GM12892 (cell line): ENCODE data around the gene TM9SF2.
"Not testable (repeated sequence)": the region's sequence is repeated elsewhere in the genome, so short reads cannot be mapped to it uniquely, and the experiment has no call there.

Experiments used
- DNase-seq: peaks from one replicate; pipeline ENCODE4 v3.0.0; 2011; ENCODE audit not compliant: insufficient read length
- FAIRE-seq: peaks from 2 replicates; lab custom pipeline; 2011; peaks lifted over from hg19 to GRCh38; lab: Jason Lieb, UNC
- POLR2A ChIP-seq: IDR thresholded peaks from 2 replicates; pipeline ENCODE4 v1.6.1; 2011; ENCODE audit warnings: low read depth, low read length, control low read depth
- POLR2AphosphoS5 ChIP-seq: IDR thresholded peaks from 2 replicates; pipeline ENCODE4 v1.6.1; 2011; ENCODE audit warnings: low read depth, low read length, control low read depth
- TAF1 ChIP-seq: IDR thresholded peaks from 2 replicates; pipeline ENCODE4 v1.6.1; 2011; ENCODE audit warnings: low read depth, mild to moderate bottlenecking, control low read depth, low read length, borderline replicate concordance

The TM9SF2 gene

DNA sequence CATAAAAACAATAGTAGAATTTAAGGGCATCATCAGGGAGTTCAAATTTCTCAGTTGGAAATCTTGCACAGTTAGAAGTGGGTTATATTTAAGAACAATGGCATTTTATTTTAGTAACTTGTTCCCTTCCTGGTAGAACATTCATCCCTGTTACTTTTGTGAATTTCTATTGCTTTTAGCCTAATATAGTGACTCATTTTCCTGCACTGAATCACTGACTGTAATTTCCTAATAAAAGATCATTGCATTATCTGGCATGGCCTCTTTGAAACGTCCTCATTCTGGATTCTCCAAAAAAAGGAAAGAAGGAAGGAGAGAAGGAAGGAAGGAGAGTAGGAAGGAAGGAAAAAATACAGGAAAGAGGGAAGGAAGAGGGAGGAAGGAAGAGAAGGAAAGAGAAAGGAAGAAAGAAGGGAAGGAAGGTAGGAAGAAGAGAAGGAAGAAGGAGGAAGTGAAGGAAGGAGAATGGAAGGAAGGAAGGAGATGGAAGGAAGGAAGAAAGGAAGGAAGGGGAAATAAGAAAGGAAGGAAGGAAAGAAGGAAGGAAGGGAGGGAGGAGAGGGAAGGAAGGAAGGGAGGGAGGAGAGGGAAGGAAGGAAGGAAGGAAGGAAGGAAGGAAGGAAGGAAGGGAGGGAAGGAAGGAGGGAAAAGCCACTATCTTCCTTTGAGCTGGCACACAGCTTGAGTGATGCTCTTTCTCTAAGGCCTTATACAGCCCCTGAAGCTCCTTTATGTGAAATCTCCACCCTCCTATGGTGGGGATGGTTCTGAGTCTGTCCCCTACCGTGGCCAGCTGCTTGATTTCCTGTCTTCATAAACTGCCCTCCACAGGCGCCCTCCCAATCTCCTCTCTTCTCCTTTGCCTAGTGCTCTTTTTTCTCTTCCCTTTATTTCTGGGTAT is 29.8 kb upstream of the TM9SF2 start:
- no peak for DNase-seq
- TF ChIP-seq POLR2AphosphoS5 = no peak
- TF ChIP-seq POLR2A = no peak
- no peak for TF ChIP-seq TAF1
- no peak for FAIRE-seq

DNA sequence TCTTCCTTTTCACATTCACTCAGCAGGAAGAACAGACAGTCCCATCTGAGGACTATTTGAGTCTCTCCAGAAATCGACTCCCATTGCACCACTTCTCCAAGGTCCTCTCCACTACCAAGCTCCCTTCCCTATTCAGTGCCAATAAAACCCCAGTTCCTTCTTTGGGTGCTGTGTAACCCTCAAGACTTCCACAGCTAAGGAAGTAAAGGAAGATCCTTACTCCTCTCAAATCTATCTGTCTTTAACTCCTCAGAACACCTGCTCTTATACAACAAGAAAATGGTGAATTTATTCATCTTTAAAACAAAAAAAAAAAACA is 29.2 kb upstream of the TM9SF2 start:
- FAIRE-seq = no peak
- DNase-seq = no peak
- TF ChIP-seq POLR2A (no peak), POLR2AphosphoS5 (no peak), TAF1 (no peak)

DNA sequence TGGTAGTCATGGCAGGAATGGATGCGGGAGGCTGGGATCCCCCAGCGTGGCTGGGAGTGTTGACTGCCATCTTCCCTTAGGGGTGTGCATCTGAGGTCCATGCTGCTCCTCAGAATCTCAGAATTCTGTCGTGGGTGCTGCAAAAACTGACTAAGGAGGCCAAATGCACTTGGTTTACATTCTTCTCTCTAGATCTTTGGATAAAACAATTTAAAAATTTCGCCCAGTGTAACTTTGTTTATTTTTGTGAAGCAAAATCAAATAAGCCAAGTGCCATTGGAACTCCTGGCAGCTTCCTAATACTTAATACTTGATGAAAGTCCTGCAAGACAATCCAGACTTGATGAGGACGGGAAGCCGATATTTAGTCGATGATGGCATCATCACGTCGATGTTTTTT is 27.8 kb upstream of the TM9SF2 start:
- DNase-seq = no peak
- no peak for FAIRE-seq
- no peak for TF ChIP-seq TAF1
- TF ChIP-seq POLR2AphosphoS5 = no peak
- no peak for TF ChIP-seq POLR2A

DNA sequence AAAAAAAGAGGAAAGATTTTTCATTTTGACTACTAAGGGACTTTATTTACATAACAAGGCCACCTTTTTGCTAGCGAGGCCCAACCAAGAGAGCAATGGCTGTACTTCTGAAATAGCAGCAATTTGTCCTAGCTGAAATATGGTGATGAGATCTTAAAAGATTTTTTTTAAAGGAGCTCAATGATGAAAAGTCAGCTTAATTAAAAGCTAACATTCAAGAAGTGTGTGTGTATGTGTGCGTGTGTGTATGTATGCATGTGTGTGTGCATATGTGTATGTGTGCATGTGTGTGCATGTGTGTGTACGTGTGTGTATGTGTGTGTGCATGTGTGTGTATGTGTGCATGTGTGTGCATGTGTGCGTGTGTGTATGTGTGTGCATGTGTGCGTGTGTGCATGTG is 24.6 kb upstream of the TM9SF2 start:
- FAIRE-seq (no peak), DNase-seq (no peak)
- no peak for TF ChIP-seq POLR2AphosphoS5
- no peak for TF ChIP-seq POLR2A

DNA sequence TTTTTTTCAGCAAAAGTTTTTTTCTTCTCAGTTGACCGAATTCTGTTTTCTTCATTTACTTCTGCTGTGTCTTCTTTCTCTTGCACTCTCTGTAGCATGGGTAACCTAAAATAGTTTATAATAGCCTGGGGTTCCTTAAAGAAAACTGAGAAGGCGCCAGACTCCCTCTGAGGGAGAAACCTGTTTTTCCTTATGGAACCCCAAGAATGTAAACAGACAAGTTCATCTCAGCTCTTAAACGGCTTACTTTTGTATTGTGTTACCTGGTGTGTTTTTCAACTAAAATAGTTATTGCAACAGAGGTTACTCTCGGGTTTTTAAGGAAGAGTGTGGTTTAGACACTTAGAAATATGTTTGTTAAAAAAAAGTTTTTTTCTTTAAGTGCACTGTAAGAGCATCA is 23.8 kb upstream of the TM9SF2 start:
- no peak for TF ChIP-seq POLR2A
- TF ChIP-seq POLR2AphosphoS5 = no peak
- no peak for TF ChIP-seq TAF1
- no peak for DNase-seq
- FAIRE-seq = no peak

DNA sequence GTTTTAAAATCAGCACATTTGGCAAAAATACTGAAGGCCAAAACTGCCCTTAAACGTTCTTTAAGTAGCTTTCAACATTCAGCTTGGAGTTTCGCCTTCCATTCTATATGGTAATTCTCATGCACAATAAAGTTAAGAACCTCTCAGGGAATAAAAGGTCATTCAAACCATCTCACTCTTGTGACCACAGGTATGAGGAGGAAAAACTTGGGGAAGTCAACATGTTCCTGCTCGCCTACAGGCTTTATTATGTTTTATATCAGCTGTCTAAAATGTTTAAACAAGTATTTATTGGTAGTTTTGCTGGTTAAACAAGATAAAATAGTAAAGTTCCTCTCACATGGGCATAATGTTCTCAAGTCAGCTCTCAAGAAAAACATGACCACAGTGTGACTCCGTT is 19.9 kb upstream of the TM9SF2 start:
- DNase-seq = no peak
- no peak for TF ChIP-seq TAF1
- no peak for TF ChIP-seq POLR2AphosphoS5
- no peak for TF ChIP-seq POLR2A
- no peak for FAIRE-seq

DNA sequence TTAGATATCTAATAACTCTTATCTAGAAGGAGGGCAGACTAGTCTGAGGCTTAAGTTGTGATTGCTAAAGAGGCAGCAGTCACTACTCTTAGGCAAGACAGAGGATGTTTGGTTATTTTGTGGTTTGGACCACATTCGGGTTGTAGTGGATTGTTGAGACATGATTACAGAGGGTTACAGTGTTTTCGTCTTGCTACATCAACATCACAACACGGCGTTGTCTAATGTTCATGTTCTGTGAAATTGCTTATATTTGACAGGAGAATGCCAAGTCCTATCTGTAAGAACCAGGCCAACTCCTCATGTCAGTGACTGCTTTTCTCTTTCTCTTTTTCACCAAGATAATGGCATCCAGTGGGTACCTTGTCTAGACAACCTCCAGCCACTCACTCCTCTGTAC is 16.8 kb upstream of the TM9SF2 start:
- DNase-seq = no peak
- TF ChIP-seq POLR2A (no peak), TAF1 (no peak), POLR2AphosphoS5 (no peak)
- peak; percentile 73 for FAIRE-seq

DNA sequence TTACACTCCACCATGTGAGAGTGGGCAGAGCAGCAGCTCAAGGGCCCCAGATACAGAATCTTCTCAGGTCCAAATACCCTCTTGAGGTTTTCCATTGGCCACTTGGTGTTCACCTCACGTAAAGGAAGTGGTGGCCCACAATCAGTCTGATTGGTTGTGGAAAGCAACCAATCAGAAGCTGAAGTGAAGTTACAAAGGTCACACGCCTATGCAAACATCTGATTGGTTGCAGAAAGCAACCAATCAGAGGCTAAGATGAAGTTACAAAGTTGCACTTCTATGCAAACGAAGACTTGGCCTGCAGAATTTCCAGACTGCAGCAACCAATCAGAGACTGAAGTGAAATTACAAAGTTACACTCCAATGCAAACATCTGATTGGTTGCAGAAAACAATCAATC is 14.3 kb upstream of the TM9SF2 start:
- no peak for TF ChIP-seq TAF1
- no peak for TF ChIP-seq POLR2AphosphoS5
- no peak for TF ChIP-seq POLR2A
- DNase-seq (no peak), FAIRE-seq (no peak)

DNA sequence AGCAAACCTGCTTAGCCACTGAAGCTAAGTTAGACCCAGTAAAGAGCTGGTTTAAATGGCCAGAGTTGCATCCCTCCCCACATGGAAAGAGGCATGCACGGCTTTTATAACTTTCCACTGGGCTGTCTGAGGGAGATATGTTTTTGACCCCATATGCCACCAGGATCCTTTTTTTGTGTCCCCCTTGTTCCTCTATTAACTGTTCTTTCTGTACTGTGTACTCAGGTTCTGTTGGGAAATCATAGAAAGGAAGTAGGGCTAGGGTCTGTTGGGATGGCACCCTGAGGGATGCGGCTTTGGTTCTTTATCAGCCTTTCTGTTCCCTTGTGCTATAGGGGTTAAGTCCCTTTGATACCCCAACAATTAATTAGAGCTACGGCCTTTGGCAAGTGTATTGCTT is 12.2 kb upstream of the TM9SF2 start:
- TF ChIP-seq POLR2A (no peak), TAF1 (no peak), POLR2AphosphoS5 (no peak)
- no peak for FAIRE-seq
- DNase-seq = no peak

DNA sequence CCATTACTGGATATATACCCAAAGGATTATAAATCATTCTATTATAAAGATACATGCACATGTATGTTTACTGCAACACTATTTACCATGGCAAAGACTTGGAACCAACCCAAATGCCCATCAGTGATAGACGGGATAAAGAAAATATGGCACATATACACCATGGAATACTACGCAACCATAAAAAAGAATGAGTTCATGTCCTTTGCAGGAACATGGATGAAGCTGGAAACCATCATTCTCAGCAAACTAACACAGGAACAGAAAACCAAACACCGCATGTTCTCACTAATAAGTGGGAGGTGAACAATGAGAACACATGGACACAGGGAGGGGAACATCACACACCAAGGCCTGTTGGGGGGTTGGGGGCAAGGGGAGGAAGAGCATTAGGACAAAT is 9.5 kb upstream of the TM9SF2 start:
- not testable (repeated sequence) for DNase-seq, FAIRE-seq

DNA sequence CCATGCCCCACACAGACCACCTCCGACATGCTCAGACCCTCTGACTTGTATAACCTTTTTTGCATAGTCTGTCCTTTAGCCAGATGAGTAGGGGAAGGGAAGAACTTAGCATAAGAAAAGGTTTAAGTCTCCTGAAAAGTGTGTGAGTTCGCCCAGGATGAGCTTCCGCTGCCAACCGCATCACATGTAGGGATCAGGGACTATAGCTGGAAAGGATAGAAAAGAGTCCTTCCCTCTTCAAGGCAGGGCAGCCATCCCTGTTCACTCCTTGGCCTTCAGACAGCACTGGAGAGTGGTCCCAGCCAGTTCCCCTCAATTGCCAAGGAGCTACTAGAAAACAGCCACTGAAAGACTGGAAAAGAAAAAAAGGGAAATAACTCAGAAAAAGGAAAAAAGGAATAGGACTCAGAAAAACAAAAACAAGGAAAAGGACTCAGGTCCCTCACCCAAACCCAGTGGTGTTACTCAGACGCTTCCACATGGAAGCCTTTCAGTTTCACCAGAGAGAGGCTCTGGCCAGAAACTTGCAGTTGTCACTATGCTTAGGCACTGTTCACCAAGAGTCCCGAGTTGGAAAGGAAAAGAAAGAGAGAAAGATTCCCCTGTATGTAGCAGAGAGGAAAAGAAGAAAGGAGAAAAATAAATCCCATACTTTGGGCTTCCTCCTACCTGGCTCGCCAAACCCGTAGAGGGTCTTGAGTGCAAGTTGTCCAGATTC is 5.6 kb upstream of the TM9SF2 start:
- DNase-seq (no peak), FAIRE-seq (no peak)
- TF ChIP-seq POLR2A (no peak), TAF1 (no peak; the same call in 1 of the 2 replicates), POLR2AphosphoS5 (no peak)
